GM23248 (cell line): ENCODE results near the gene MDGA2. TPM values are rescaled to one million over a fixed set of nuclear protein-coding genes. Genes with fewer than 3 reads are reported as not detected.

Source experiments
- DNase-seq: peaks from one replicate; pipeline ENCODE4 v3.0.0-alpha.2; 2015
- H2AFZ ChIP-seq: fragments of 200-600 bp; sonication (generic); 2 replicates; pipeline ENCODE4 v1.6.1; 2016; ENCODE audit warnings: antibody characterized with exemption
- H3F3A ChIP-seq: fragments of 200-600 bp; sonication (generic); 2 replicates; pipeline ENCODE4 v1.6.1; 2016; ENCODE audit warnings: mild to moderate bottlenecking, antibody characterized with exemption, mixed run types; ENCODE audit not compliant: insufficient read depth
- H3K27ac ChIP-seq: fragments of 200-600 bp; sonication (generic); 2 replicates; pipeline ENCODE4 v1.5.1; 2016; ENCODE audit warnings: mild to moderate bottlenecking
- H3K27me3 ChIP-seq: fragments of 200-600 bp; sonication (generic); replicated peaks from 2 replicates; pipeline ENCODE4 v1.6.1; 2016; ENCODE audit warnings: mild to moderate bottlenecking; ENCODE audit not compliant: insufficient read depth
- H3K36me3 ChIP-seq: fragments of 200-600 bp; sonication (generic); 2 replicates; pipeline ENCODE4 v1.6.1; 2016; ENCODE audit warnings: low read depth, mild to moderate bottlenecking
- H3K4me1 ChIP-seq: fragments of 200-600 bp; sonication (generic); 2 replicates; pipeline ENCODE4 v1.6.1; 2016; ENCODE audit warnings: mild to moderate bottlenecking; ENCODE audit not compliant: insufficient read depth
- H3K4me2 ChIP-seq: fragments of 200-600 bp; sonication (generic); one replicate; pipeline ENCODE4 v1.6.1; 2016; ENCODE audit warnings: mild to moderate bottlenecking; ENCODE audit not compliant: unreplicated experiment
- H3K4me3 ChIP-seq: fragments of 200-600 bp; sonication (generic); 2 replicates; pipeline ENCODE4 v1.5.1; 2016; ENCODE audit warnings: mild to moderate bottlenecking
- H3K79me2 ChIP-seq: fragments of 200-600 bp; sonication (generic); 2 replicates; pipeline ENCODE4 v1.6.1; 2016; ENCODE audit warnings: mild to moderate bottlenecking; ENCODE audit not compliant: insufficient read depth
- H3K9ac ChIP-seq: fragments of 200-600 bp; sonication (generic); 2 replicates; pipeline ENCODE4 v1.6.1; 2016; ENCODE audit warnings: mild to moderate bottlenecking
- H3K9me2 ChIP-seq: fragments of 200-600 bp; sonication (generic); 2 replicates; pipeline ENCODE4 v1.6.1; 2016; ENCODE audit warnings: mixed run types, mild to moderate bottlenecking, moderate library complexity; ENCODE audit not compliant: insufficient read depth
- H3K9me3 ChIP-seq: fragments of 200-600 bp; sonication (generic); one replicate; pipeline ENCODE4 v1.6.1; 2017; ENCODE audit warnings: low read depth
- H4K20me1 ChIP-seq: fragments of 200-600 bp; sonication (generic); 2 replicates; pipeline ENCODE4 v1.6.0; 2016; ENCODE audit not compliant: insufficient read depth
- EZH2 ChIP-seq: fragments of 200-600 bp; sonication (generic); IDR thresholded peaks from 2 replicates; pipeline ENCODE4 v1.6.1; 2018; ENCODE audit warnings: antibody characterized with exemption, mild to moderate bottlenecking; ENCODE audit not compliant: insufficient read depth, poor library complexity, severe bottlenecking
- EZH2phosphoT487 ChIP-seq: fragments of 200-600 bp; sonication (generic); IDR thresholded peaks from 2 replicates; pipeline ENCODE4 v1.6.1; 2018; ENCODE audit warnings: antibody characterized with exemption, moderate library complexity, mild to moderate bottlenecking, low read depth; ENCODE audit not compliant: insufficient read depth
- WGBS, 2 experiments: methylation state at CpG; one replicate each; pipeline ENCODE4 v1.1.6; 2015 to 2017; ENCODE audit warnings: low lambda C conversion rate in 2 of 2, low coverage in 1 of 2; ENCODE audit errors: missing lambda C conversion rate in 2 of 2; 5-methylcytosine and 5-hydroxymethylcytosine counted together
- in situ Hi-C: fragments of 300-500 bp; cut with MboI; formaldehyde crosslinking; loops from 2 replicates; pipeline ENCODE4 v1.15.0; 2020
- polyA plus RNA-seq: library from polyadenylated mRNA; unstranded; fragments of >200 nt; fragmentation: Nextera tagmentation; extraction: Ambion mirVana; gene quantifications from 2 replicates; pipeline ENCODE4 v1.2.1, GENCODE V29; 2016
- total RNA-seq: library from RNA; depleted of rRNA; stranded (reverse); fragments of >200 nt; shearing (Covaris generic); gene quantifications from 2 replicates; pipeline ENCODE4 v1.2.3, GENCODE V29; 2014

Gene MDGA2
- total and polyA plus RNA-seq, 2 experiments from 2014 or later: not detected

DNA sequence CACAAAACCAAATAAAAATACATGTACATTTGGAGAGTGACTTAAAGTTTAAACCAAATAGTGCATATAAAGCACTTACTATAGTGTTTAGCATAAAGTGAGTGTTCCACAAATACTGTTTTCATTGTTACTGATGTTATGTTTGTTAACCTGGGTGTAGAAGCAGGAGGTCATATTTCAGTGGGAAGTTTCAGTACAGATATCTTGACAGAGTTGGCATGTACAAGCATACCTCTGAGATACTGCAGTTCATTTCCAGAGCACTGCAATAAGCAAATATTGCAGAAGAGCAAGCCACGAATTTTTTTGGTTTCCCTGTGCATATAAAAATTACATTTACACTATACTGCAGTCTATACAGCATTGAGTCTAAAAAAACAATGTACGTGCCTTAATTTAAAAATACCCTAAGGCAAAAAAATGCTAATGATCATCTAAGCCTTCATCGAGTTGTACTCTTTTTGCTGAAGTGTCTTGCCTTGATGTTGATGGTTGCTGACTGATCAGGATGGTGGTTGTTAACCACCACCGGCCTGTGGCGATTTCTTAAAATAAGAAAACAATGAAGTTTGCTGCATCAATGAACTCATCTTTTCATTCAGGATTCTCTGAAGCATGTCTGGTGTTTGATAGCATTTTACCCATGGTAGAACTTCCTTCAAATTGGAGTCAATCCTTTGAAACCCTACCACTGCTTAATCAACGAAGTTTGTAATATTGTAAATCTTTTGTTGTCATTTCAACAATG lies 662.7 kb downstream of the MDGA2 start:
- no peak overlapping the region for H3K9ac ChIP-seq
- H3K4me3 ChIP-seq: no peak overlapping the region
- TF ChIP-seq EZH2 (no peak), EZH2phosphoT487 (no peak)
- WGBS, 2 experiments: 21 to 27% methylated on average over 6 of the region's 6 CpGs
- no peaks in the 10 kb centered on the region for H4K20me1 ChIP-seq
- no peaks in the 10 kb centered on the region for H3K79me2 ChIP-seq
- no peaks in the 10 kb centered on the region for H3F3A ChIP-seq
- H2AFZ ChIP-seq: no peak overlapping the region
- H3K4me1 ChIP-seq: no peaks in the 10 kb centered on the region
- in situ Hi-C loops: no loop called here
- H3K27ac ChIP-seq: no peak overlapping the region
- no peak overlapping the region for H3K4me2 ChIP-seq
- DNase-seq: no peak
- no peaks in the 10 kb centered on the region for H3K9me3 ChIP-seq
- no peaks in the 10 kb centered on the region for H3K27me3 ChIP-seq
- H3K9me2 ChIP-seq: no peaks in the 10 kb centered on the region
- no peaks in the 10 kb centered on the region for H3K36me3 ChIP-seq

DNA sequence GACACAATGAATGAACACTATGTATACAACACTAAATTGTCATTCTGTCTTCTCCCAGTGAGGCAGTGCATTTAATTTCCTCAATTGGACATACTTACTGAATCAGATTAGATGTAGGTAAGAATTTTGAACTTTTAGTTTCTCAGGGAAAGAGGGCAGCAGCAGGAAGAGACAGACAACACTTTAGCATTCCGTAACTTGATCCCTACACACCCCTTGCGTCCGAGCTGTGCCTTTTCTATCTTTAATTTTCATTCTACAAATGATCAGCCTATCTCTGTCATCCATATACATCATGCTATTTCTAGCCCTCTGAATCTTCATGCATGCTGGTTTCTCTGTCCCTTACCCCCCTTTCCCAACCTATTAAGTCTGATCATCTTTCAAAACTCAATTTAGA lies 665.8 kb downstream of the MDGA2 start:
- Histone ChIP-seq H3K4me2 (no peak overlapping the region), H3K27ac (no peak overlapping the region), H4K20me1 (no peaks in the 10 kb centered on the region), H3F3A (no peaks in the 10 kb centered on the region), H3K9ac (no peak overlapping the region), H3K79me2 (no peaks in the 10 kb centered on the region), H3K4me3 (no peak overlapping the region), H3K9me2 (no peaks in the 10 kb centered on the region), H3K4me1 (no peaks in the 10 kb centered on the region), H3K9me3 (no peaks in the 10 kb centered on the region), H3K36me3 (no peaks in the 10 kb centered on the region), H2AFZ (no peak overlapping the region), H3K27me3 (no peaks in the 10 kb centered on the region)
- WGBS, 2 experiments: 15 to 19% methylated on average over 3 of the region's 3 CpGs
- in situ Hi-C loops: no loop called here
- no peak for DNase-seq
- TF ChIP-seq EZH2phosphoT487 (no peak), EZH2 (no peak)

DNA sequence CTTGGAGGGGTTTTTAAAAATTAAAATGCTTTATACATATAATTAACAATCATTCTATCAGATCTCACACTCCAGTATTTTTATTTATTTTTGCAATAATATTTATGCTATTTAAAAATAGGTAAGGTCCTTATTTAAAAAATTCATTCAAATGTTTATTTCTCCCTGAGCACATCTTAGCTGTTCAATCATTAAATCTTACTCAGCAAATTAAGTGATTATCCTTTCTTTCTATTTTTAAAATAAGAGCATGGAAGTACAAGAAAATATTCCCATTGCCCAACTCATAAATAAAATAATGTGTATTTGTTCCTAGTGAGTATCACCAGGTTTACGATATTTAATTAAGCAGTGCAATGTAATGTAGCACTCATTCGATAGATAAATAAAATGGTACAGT lies 666.7 kb downstream of the MDGA2 start:
- H3K27me3 ChIP-seq: no peaks in the 10 kb centered on the region
- no peaks in the 10 kb centered on the region for H3K79me2 ChIP-seq
- DNase-seq: no peak
- in situ Hi-C loops: no loop called here
- H3K9me3 ChIP-seq: no peaks in the 10 kb centered on the region
- H3K4me3 ChIP-seq: no peak overlapping the region
- 33 to 40% methylated on average over 2 of the region's 2 CpGs for WGBS, 2 experiments
- H3F3A ChIP-seq: no peaks in the 10 kb centered on the region
- H3K4me1 ChIP-seq: no peaks in the 10 kb centered on the region
- H3K9ac ChIP-seq: no peak overlapping the region
- no peak overlapping the region for H3K27ac ChIP-seq
- H2AFZ ChIP-seq: no peak overlapping the region
- H4K20me1 ChIP-seq: no peaks in the 10 kb centered on the region
- H3K9me2 ChIP-seq: no peaks in the 10 kb centered on the region
- H3K36me3 ChIP-seq: no peaks in the 10 kb centered on the region
- TF ChIP-seq EZH2 (no peak), EZH2phosphoT487 (no peak)
- H3K4me2 ChIP-seq: no peak overlapping the region

DNA sequence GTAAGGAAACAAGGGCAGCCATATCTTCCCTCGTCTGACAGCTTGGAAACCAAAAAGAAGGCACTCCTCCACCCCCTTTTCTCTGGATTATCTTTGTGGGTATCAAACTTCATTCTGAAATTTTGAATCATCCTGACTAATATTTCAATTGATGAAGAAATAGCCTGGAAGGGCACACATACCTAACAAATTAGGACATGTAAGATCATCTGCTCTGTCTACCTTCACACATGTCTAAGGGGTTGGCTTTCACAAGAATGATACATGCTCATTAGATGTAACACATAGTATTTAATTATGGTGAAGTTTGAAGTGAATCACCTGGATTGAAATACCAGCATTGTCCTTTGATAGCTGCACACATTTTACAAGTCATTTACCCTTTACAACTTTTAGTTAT lies 675.7 kb downstream of the MDGA2 start:
- no peak overlapping the region for H3K4me2 ChIP-seq
- no peaks in the 10 kb centered on the region for H4K20me1 ChIP-seq
- H3K36me3 ChIP-seq: no peaks in the 10 kb centered on the region
- H3K4me1 ChIP-seq: no peaks in the 10 kb centered on the region
- H3K9ac ChIP-seq: no peak overlapping the region
- no peaks in the 10 kb centered on the region for H3K27me3 ChIP-seq
- no peaks in the 10 kb centered on the region for H3K9me3 ChIP-seq
- no peak for DNase-seq
- H3K4me3 ChIP-seq: no peak overlapping the region
- in situ Hi-C loops: no loop called here
- H3K27ac ChIP-seq: no peak overlapping the region
- no peaks in the 10 kb centered on the region for H3K79me2 ChIP-seq
- H3K9me2 ChIP-seq: no peaks in the 10 kb centered on the region
- WGBS, 2 experiments: 0 to 5% methylated on average over 1 of the region's 1 CpG
- H2AFZ ChIP-seq: no peak overlapping the region
- H3F3A ChIP-seq: no peaks in the 10 kb centered on the region
- no peak for TF ChIP-seq EZH2phosphoT487
- no peak for TF ChIP-seq EZH2

DNA sequence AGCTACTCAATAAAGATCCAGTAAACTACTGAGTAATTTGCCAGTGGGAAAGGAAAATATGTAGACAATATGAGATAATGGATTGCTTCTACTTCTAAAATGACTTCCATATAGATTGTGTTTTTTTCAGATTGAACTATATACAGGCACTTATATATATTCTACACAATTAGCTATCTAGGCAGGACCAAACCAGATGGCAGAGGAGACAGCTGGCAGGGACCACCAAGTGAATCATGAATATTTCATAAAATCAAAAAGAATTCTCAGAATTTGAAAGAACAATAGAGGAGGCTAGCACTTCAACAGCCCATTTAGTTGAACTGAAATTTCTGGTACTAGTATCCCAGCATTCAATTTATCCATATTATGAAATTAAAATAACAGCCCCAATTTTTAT lies 685.8 kb downstream of the MDGA2 start:
- Histone ChIP-seq H3K9ac (no peak overlapping the region), H3K4me3 (no peak overlapping the region)
- in situ Hi-C loops: no loop called here

More for the DNA sequence above, 685.8 kb downstream of the MDGA2 start:
- Histone ChIP-seq H3K27me3 (no peaks in the 10 kb centered on the region), H3K79me2 (no peaks in the 10 kb centered on the region), H2AFZ (no peak overlapping the region), H3K27ac (no peak overlapping the region), H3F3A (no peaks in the 10 kb centered on the region), H4K20me1 (no peaks in the 10 kb centered on the region), H3K9me3 (no peaks in the 10 kb centered on the region), H3K36me3 (no peaks in the 10 kb centered on the region), H3K4me2 (no peak overlapping the region), H3K9me2 (no peaks in the 10 kb centered on the region; the same call in 1 of the 2 replicates), H3K4me1 (no peaks in the 10 kb centered on the region)
- DNase-seq: no peak
- TF ChIP-seq EZH2: no peak
- no peak for TF ChIP-seq EZH2phosphoT487
